ENCODE measurements around the gene ME3. TPM values are rescaled to one million over a fixed set of nuclear protein-coding genes. Genes with fewer than 3 reads are reported as not detected.

ME3 gene
- polyA plus RNA-seq, 1 donor (not counting 4 experiments of a cell fraction or from before 2014, with no cell fraction given): 1.0 TPM

GRCh38 chr11:86509588-86509974, 162.8 kb downstream of the ME3 start:
- H2AFZ ChIP-seq (ENCODE audit: control insufficient read depth, low read length): no peak overlapping the region
- no peak overlapping the region for H3K4me3 ChIP-seq (ENCODE audit: control insufficient read depth in 2 of 3, extremely low read depth in 1 of 3, insufficient read depth in 2 of 3, low read depth in 1 of 3, low read length in 3 of 3)
- peaks cover 5% of the 10 kb centered on the region for H3K9me3 ChIP-seq (ENCODE audit: control insufficient read depth, low read depth, low read length)
- TF ChIP-seq EZH2 (IDR thresholded peaks at IDR 0.05; ENCODE audit: low read length): no peak
- TF ChIP-seq CTCF (optimal IDR thresholded peaks at IDR 0.05 in 1 of 3, IDR thresholded peaks at IDR 0.05 in 1 of 3, conservative IDR thresholded peaks at IDR 0.05 in 1 of 3; ENCODE audit: extremely low read depth in 1 of 3, insufficient read depth in 2 of 3, low read length in 3 of 3): no peak
- dilution Hi-C loops (cut with MboI; ENCODE audit: extremely low pct_ligation_motif_present, low sequenced_read_pairs): no loop called here
- H3K4me2 ChIP-seq (ENCODE audit: control insufficient read depth, extremely low read depth, insufficient read depth, low read depth, low read length): no peak overlapping the region
- H3K36me3 ChIP-seq (ENCODE audit: control insufficient read depth in 2 of 2, extremely low read depth in 1 of 2, insufficient read depth in 2 of 2, low read length in 2 of 2): no peaks in the 10 kb centered on the region
- peaks cover 15% of the 10 kb centered on the region for H3K4me1 ChIP-seq (ENCODE audit: control insufficient read depth, extremely low read depth, insufficient read depth, low read length)
- no peak for DNase-seq (ENCODE audit: low read depth, low spot score)
- no peaks in the 10 kb centered on the region for H4K20me1 ChIP-seq (ENCODE audit: control insufficient read depth, extremely low read depth, insufficient read depth, low read length)
- no peaks in the 10 kb centered on the region for H3K79me2 ChIP-seq (ENCODE audit: control insufficient read depth, insufficient read depth, low read length)
- no peaks in the 10 kb centered on the region for H3K27me3 ChIP-seq (ENCODE audit: control insufficient read depth, extremely low read depth, insufficient read depth, low read length)
- H3K9ac ChIP-seq (ENCODE audit: control insufficient read depth, extremely low read depth, insufficient read depth, low read length): no peak overlapping the region
- no peak for FAIRE-seq
- no peak overlapping the region for H3K27ac ChIP-seq (ENCODE audit: control insufficient read depth, insufficient read depth, low read length)
- H3K9me1 ChIP-seq (ENCODE audit: control insufficient read depth, extremely low read depth, insufficient read depth, low read length): no peaks in the 10 kb centered on the region

GRCh38 chr11:86508604-86509587, 163.5 kb downstream of the ME3 start:
- Histone ChIP-seq H3K79me2 (ENCODE audit: control insufficient read depth, insufficient read depth, low read length) (no peaks in the 10 kb centered on the region), H3K9me3 (ENCODE audit: control insufficient read depth, low read depth, low read length) (peaks cover 5% of the 10 kb centered on the region), H3K9ac (ENCODE audit: control insufficient read depth, extremely low read depth, insufficient read depth, low read length) (no peak overlapping the region), H3K27ac (ENCODE audit: control insufficient read depth, insufficient read depth, low read length) (no peak overlapping the region), H3K9me1 (ENCODE audit: control insufficient read depth, extremely low read depth, insufficient read depth, low read length) (no peaks in the 10 kb centered on the region), H3K4me2 (ENCODE audit: control insufficient read depth, extremely low read depth, insufficient read depth, low read depth, low read length) (no peak overlapping the region), H3K4me1 (ENCODE audit: control insufficient read depth, extremely low read depth, insufficient read depth, low read length) (peaks cover 15% of the 10 kb centered on the region), H4K20me1 (ENCODE audit: control insufficient read depth, extremely low read depth, insufficient read depth, low read length) (no peaks in the 10 kb centered on the region), H3K36me3 (ENCODE audit: control insufficient read depth in 2 of 2, extremely low read depth in 1 of 2, insufficient read depth in 2 of 2, low read length in 2 of 2) (no peaks in the 10 kb centered on the region), H3K27me3 (ENCODE audit: control insufficient read depth, extremely low read depth, insufficient read depth, low read length) (no peaks in the 10 kb centered on the region), H2AFZ (ENCODE audit: control insufficient read depth, low read length) (no peak overlapping the region), H3K4me3 (ENCODE audit: control insufficient read depth in 2 of 3, extremely low read depth in 1 of 3, insufficient read depth in 2 of 3, low read depth in 1 of 3, low read length in 3 of 3) (no peak overlapping the region)
- dilution Hi-C loops (cut with MboI; ENCODE audit: extremely low pct_ligation_motif_present, low sequenced_read_pairs): no loop called here
- FAIRE-seq: no peak
- TF ChIP-seq CTCF (optimal IDR thresholded peaks at IDR 0.05 in 1 of 3, IDR thresholded peaks at IDR 0.05 in 1 of 3, conservative IDR thresholded peaks at IDR 0.05 in 1 of 3; ENCODE audit: extremely low read depth in 1 of 3, insufficient read depth in 2 of 3, low read length in 3 of 3) (no peak), EZH2 (IDR thresholded peaks at IDR 0.05; ENCODE audit: low read length) (no peak)
- DNase-seq (ENCODE audit: low read depth, low spot score): no peak
